Caco-2 (cell line): ENCODE results near the gene ARL8B. TPM values are rescaled to one million over a fixed set of nuclear protein-coding genes. Genes with fewer than 3 reads are reported as not detected.

Experiments
- BruUV-seq: library from RNA; stranded (reverse); fragments of 400-500 nt; replicated peaks from 2 replicates; lab custom pipeline; 2021; lab: Mats Ljungman, UMichigan
- CTCF ChIA-PET: fragments of 300-600 bp; sonication (Branson Sonifier 250); formaldehyde crosslinking; loops from one replicate; lab custom pipeline; 2022; ENCODE audit warnings: antibody characterized with exemption; lab: Charles Lee
- POLR2A ChIA-PET: fragments of 300-600 bp; sonication (Branson Sonifier 250); formaldehyde crosslinking; loops from one replicate; lab custom pipeline; 2022; ENCODE audit warnings: antibody characterized with exemption; lab: Charles Lee
- DNase-seq, 2 experiments: peaks; one replicate each; pipeline versions ENCODE4 v3.0.0 to v3.0.0-alpha.2; 2020 to 2022
- H3K27me3 ChIP-seq: replicated peaks from 2 replicates; pipeline ENCODE4 v1.6.0; 2011; ENCODE audit warnings: low read length; ENCODE audit not compliant: control insufficient read depth, insufficient read depth
- H3K36me3 ChIP-seq: 2 replicates; pipeline ENCODE4 v1.5.1; 2011; ENCODE audit warnings: low read length; ENCODE audit not compliant: control insufficient read depth, insufficient read depth
- H3K4me1 ChIP-seq: fragments of 250-450 bp; sonication (Bioruptor Pico); 2 replicates; pipeline ENCODE4 v1.5.1; 2020; ENCODE audit warnings: mild to moderate bottlenecking
- H3K4me3 ChIP-seq: 2 replicates; pipeline ENCODE4 v1.5.1; 2011; ENCODE audit warnings: low read depth, mild to moderate bottlenecking, control low read depth, low read length
- H3K9me3 ChIP-seq: fragments of 250-450 bp; sonication (Bioruptor Pico); 2 replicates; pipeline ENCODE4 v1.5.1; 2020; ENCODE audit warnings: mild to moderate bottlenecking, moderate library complexity
- H3K27ac Mint-ChIP-seq: one replicate; pipeline ENCODE4 v1.8.0; 2022; ENCODE audit warnings: mixed read lengths; ENCODE audit not compliant: unreplicated experiment
- H3K27me3 Mint-ChIP-seq: one replicate; pipeline ENCODE4 v1.8.0; 2022; ENCODE audit warnings: mixed read lengths; ENCODE audit not compliant: insufficient read depth, unreplicated experiment
- H3K36me3 Mint-ChIP-seq: one replicate; pipeline ENCODE4 v1.8.0; 2022; ENCODE audit warnings: mild to moderate bottlenecking, mixed read lengths; ENCODE audit not compliant: insufficient read depth, unreplicated experiment
- H3K4me1 Mint-ChIP-seq: one replicate; pipeline ENCODE4 v1.8.0; 2022; ENCODE audit warnings: low read depth, mixed read lengths; ENCODE audit not compliant: unreplicated experiment
- H3K4me3 Mint-ChIP-seq: one replicate; pipeline ENCODE4 v1.8.0; 2022; ENCODE audit warnings: mild to moderate bottlenecking, moderate library complexity, mixed read lengths; ENCODE audit not compliant: unreplicated experiment
- H3K9me3 Mint-ChIP-seq: one replicate; pipeline ENCODE4 v1.8.0; 2022; ENCODE audit warnings: mixed read lengths; ENCODE audit not compliant: unreplicated experiment
- CTCF ChIP-seq, 2 experiments: fragments of 200-600 bp in 1 of 2; IDR thresholded peaks; 1 replicate in 1 of 2; 2 replicates in 1 of 2; pipeline versions ENCODE4 v1.5.1 to v1.8.0; 2011 to 2022; ENCODE audit warnings: antibody characterized with exemption in 1 of 2, control low read depth in 1 of 2, inconsistent platforms in 1 of 2, low read depth in 1 of 2, low read length in 1 of 2, mild to moderate bottlenecking in 1 of 2, moderate library complexity in 1 of 2; ENCODE audit not compliant: insufficient read depth in 1 of 2, severe bottlenecking in 1 of 2, unreplicated experiment in 1 of 2
- intact Hi-C: fragments of 100-400 bp; cut with micrococcal nuclease; formaldehyde crosslinking; loops from one replicate; pipeline ENCODE4 v1.10.0; 2022; ENCODE audit not compliant: unreplicated experiment
- total RNA-seq: library from RNA; stranded (reverse); gene quantifications from 2 replicates; pipeline ENCODE4 v1.2.3, GENCODE V29; 2022

The ARL8B gene
- total RNA-seq, 1 experiment from 2014 or later, result 65.0 TPM

GRCh38 chr3:5093731-5094130 lies 28.4 kb upstream of the ARL8B start:
- TF ChIP-seq CTCF (IDR thresholded peaks at IDR 0.05; ENCODE audit: insufficient read depth in 1 of 2, low read depth in 1 of 2, low read length in 1 of 2, severe bottlenecking in 1 of 2, unreplicated experiment in 1 of 2), result no peak
- Histone ChIP-seq H3K27me3 (no peaks in the 10 kb centered on the region; the same call in 1 of the 2 replicates), H3K4me3 (no peak overlapping the region), H3K4me1 (peaks cover 12% of the 10 kb centered on the region), H3K36me3 (no peaks in the 10 kb centered on the region), H3K9me3 (no peaks in the 10 kb centered on the region)
- ChIA-PET CTCF (no interaction called here), POLR2A (no interaction called here)
- Mint-ChIP-seq H3K4me1 (peaks cover 12% of the 10 kb centered on the region), H3K36me3 (no peaks in the 10 kb centered on the region), H3K27me3 (no peaks in the 10 kb centered on the region), H3K9me3 (no peaks in the 10 kb centered on the region), H3K27ac (no peak overlapping the region), H3K4me3 (no peak overlapping the region)
- BruUV-seq, result no TSS peak
- intact Hi-C loops, result no loop called here
- DNase-seq, result no peak

GRCh38 chr3:5095886-5096285 lies 26.2 kb upstream of the ARL8B start:
- no TSS peak for BruUV-seq
- Mint-ChIP-seq H3K27ac (no peak overlapping the region), H3K27me3 (no peaks in the 10 kb centered on the region), H3K4me3 (no peak overlapping the region), H3K9me3 (no peaks in the 10 kb centered on the region), H3K4me1 (peaks cover 2% of the 10 kb centered on the region), H3K36me3 (no peaks in the 10 kb centered on the region)
- Histone ChIP-seq H3K9me3 (no peaks in the 10 kb centered on the region), H3K4me1 (peaks cover 10% of the 10 kb centered on the region), H3K4me3 (no peak overlapping the region), H3K27me3 (no peaks in the 10 kb centered on the region; the same call in 1 of the 2 replicates), H3K36me3 (no peaks in the 10 kb centered on the region)
- no peak for DNase-seq
- CTCF ChIA-PET, result no interaction called here
- no peak for TF ChIP-seq CTCF (IDR thresholded peaks at IDR 0.05; ENCODE audit: insufficient read depth in 1 of 2, low read depth in 1 of 2, low read length in 1 of 2, severe bottlenecking in 1 of 2, unreplicated experiment in 1 of 2)
- POLR2A ChIA-PET, result no interaction called here
- intact Hi-C loops, result no loop called here

- H3K4me1 Mint-ChIP-seq, result no peaks in the 10 kb centered on the region
- ChIA-PET CTCF (no interaction called here), POLR2A (no interaction called here)
- no peaks in the 10 kb centered on the region for H3K9me3 ChIP-seq
- H3K27me3 Mint-ChIP-seq, result no peaks in the 10 kb centered on the region
- no peak for TF ChIP-seq CTCF (IDR thresholded peaks at IDR 0.05; ENCODE audit: insufficient read depth in 1 of 2, low read depth in 1 of 2, low read length in 1 of 2, severe bottlenecking in 1 of 2, unreplicated experiment in 1 of 2)
- BruUV-seq, result no TSS peak
- no peak overlapping the region for H3K4me3 Mint-ChIP-seq
- DNase-seq, result no peak
- intact Hi-C loops, result no loop called here
- 0 out of 2 replicates have a peak, but pooled peaks cover 7% of the 10 kb centered on the region for H3K4me1 ChIP-seq
- no peaks in the 10 kb centered on the region; the same call in 1 of the 2 replicates for H3K27me3 ChIP-seq
- no peaks in the 10 kb centered on the region for H3K36me3 ChIP-seq
- no peaks in the 10 kb centered on the region for H3K36me3 Mint-ChIP-seq
- no peaks in the 10 kb centered on the region for H3K9me3 Mint-ChIP-seq
- no peak overlapping the region for H3K4me3 ChIP-seq
- no peak overlapping the region for H3K27ac Mint-ChIP-seq
Measured at GRCh38 chr3:5096336-5097008, 25.6 kb upstream of the ARL8B start.
